ENCODE data around the gene MAPRE3. TPM values are rescaled to one million over a fixed set of nuclear protein-coding genes. Genes with fewer than 3 reads are reported as not detected.

The MAPRE3 gene
- total RNA-seq, 1 experiment from 2014 or later, result 4.9 TPM

DNA sequence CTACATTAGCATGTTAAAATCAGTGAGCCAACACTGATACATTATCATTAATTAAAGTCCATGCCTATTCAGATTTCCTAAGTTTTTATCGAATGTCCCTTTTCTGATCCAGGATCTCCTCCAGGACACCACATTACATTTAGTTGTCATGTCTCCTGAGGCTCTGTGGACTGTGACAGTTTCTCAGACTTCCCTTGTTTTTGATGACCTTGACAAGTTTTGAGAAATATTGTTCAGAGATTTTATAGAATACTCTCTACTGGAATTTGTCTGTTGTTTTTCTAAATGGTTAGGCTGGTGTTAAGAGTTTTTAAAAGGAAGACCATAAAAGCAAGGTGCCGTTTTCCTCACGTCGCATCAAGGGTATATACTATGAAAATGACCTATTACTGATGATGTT, 16.3 kb upstream of the MAPRE3 start:
- CTCF ChIA-PET, result interaction anchor here (0.6 to 1.3 kb wide), 2 partner anchors 108 to 305 kb away, joined by 3 to 5 read pairs; no protein-coding TSS in a partner anchor
- H3K4me3 ChIP-seq (ENCODE audit: low read depth, low read length), result no peak overlapping the region
- Mint-ChIP-seq H3K9me3 (ENCODE audit: unreplicated experiment) (no peaks in the 10 kb centered on the region), H3K4me3 (ENCODE audit: unreplicated experiment) (no peak overlapping the region), H3K27me3 (ENCODE audit: insufficient read depth, unreplicated experiment) (peaks cover 19% of the 10 kb centered on the region), H3K4me1 (ENCODE audit: low read depth, unreplicated experiment) (no peaks in the 10 kb centered on the region), H3K27ac (ENCODE audit: unreplicated experiment) (no peak overlapping the region), H3K36me3 (ENCODE audit: insufficient read depth, unreplicated experiment) (no peaks in the 10 kb centered on the region)
- H3K4me1 ChIP-seq, result no peaks in the 10 kb centered on the region
- BruUV-seq (replicated peaks), result no TSS peak
- POLR2A ChIA-PET, result no interaction called here
- no peaks in the 10 kb centered on the region; the same call in 1 of the 2 replicates for H3K27me3 ChIP-seq (replicated peaks; ENCODE audit: control insufficient read depth, insufficient read depth, low read length)
- no peaks in the 10 kb centered on the region for H3K36me3 ChIP-seq (ENCODE audit: control insufficient read depth, insufficient read depth, low read length)
- no peak for DNase-seq
- intact Hi-C loops (cut with micrococcal nuclease; ENCODE audit: unreplicated experiment), result no loop called here
- TF ChIP-seq, protein P1, sequence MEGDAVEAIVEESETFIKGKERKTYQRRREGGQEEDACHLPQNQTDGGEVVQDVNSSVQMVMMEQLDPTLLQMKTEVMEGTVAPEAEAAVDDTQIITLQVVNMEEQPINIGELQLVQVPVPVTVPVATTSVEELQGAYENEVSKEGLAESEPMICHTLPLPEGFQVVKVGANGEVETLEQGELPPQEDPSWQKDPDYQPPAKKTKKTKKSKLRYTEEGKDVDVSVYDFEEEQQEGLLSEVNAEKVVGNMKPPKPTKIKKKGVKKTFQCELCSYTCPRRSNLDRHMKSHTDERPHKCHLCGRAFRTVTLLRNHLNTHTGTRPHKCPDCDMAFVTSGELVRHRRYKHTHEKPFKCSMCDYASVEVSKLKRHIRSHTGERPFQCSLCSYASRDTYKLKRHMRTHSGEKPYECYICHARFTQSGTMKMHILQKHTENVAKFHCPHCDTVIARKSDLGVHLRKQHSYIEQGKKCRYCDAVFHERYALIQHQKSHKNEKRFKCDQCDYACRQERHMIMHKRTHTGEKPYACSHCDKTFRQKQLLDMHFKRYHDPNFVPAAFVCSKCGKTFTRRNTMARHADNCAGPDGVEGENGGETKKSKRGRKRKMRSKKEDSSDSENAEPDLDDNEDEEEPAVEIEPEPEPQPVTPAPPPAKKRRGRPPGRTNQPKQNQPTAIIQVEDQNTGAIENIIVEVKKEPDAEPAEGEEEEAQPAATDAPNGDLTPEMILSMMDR (IDR thresholded peaks at IDR 0.05; ENCODE audit: insufficient read depth in 1 of 2, low read depth in 1 of 2, low read length in 1 of 2, severe bottlenecking in 1 of 2, unreplicated experiment in 1 of 2), result no peak
- H3K9me3 ChIP-seq, result no peaks in the 10 kb centered on the region

DNA sequence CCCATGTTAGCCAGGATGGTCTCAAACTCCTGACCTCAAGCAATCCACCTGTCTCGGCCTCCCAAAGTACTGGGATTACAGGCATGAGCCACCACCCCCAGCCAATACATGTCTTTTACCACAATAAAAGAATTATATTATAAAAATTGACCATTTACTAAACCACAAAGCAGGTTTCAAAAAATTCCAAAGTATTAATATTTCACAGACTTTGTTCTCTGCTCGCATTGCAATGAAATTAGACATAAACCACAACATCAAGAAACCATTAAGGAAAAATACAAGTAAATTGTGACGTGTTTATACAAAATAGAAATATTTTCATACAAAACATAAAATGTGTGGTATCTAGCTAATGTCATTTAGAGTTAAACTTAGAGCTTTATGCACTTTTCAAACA, 13.4 kb upstream of the MAPRE3 start:
- no peak for DNase-seq
- Mint-ChIP-seq H3K36me3 (ENCODE audit: insufficient read depth, unreplicated experiment) (no peaks in the 10 kb centered on the region), H3K27me3 (ENCODE audit: insufficient read depth, unreplicated experiment) (peaks cover 25% of the 10 kb centered on the region), H3K4me3 (ENCODE audit: unreplicated experiment) (no peak overlapping the region), H3K9me3 (ENCODE audit: unreplicated experiment) (no peaks in the 10 kb centered on the region), H3K27ac (ENCODE audit: unreplicated experiment) (no peak overlapping the region), H3K4me1 (ENCODE audit: low read depth, unreplicated experiment) (no peaks in the 10 kb centered on the region)
- no peaks in the 10 kb centered on the region for H3K4me1 ChIP-seq
- no peaks in the 10 kb centered on the region for H3K9me3 ChIP-seq
- no peak overlapping the region for H3K4me3 ChIP-seq (ENCODE audit: low read depth, low read length)
- BruUV-seq (replicated peaks), result no TSS peak
- TF ChIP-seq, protein P1 (IDR thresholded peaks at IDR 0.05; ENCODE audit: insufficient read depth in 1 of 2, low read depth in 1 of 2, low read length in 1 of 2, severe bottlenecking in 1 of 2, unreplicated experiment in 1 of 2), result no peak
- intact Hi-C loops (cut with micrococcal nuclease; ENCODE audit: unreplicated experiment), result no loop called here
- POLR2A ChIA-PET, result no interaction called here
- H3K36me3 ChIP-seq (ENCODE audit: control insufficient read depth, insufficient read depth, low read length), result no peaks in the 10 kb centered on the region
- CTCF ChIA-PET, result interaction anchor here (1.7 kb wide), 1 partner anchor 15 kb away, joined by 3 read pairs; no protein-coding TSS in a partner anchor
- H3K27me3 ChIP-seq (replicated peaks; ENCODE audit: control insufficient read depth, insufficient read depth, low read length), result no peaks in the 10 kb centered on the region; the same call in 1 of the 2 replicates

DNA sequence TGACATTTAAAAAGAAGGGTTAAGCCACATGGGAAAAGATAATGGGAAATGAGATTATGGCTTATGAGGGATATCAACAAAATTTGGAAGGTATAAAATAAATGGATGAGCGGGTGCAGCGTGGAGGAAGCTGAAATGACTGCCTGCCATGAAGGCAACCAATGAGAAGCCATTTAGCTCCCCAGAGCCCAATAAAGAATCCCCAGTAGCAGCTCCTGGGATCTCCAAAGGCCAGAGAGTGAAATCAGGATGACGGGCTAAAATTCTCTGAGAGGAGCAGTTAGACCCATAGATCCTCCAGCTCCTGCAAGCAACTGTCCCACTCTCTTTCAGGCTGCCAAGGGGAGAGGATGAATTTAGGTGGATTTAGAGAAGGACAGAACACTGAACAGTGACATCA, 12.9 kb upstream of the MAPRE3 start:
- BruUV-seq (replicated peaks), result no TSS peak
- intact Hi-C loops (cut with micrococcal nuclease; ENCODE audit: unreplicated experiment), result no loop called here
- DNase-seq, result no peak
- no peak overlapping the region for H3K27ac Mint-ChIP-seq (ENCODE audit: unreplicated experiment)
- ChIA-PET CTCF (interaction anchor here (0.6 to 1.7 kb wide), 2 partner anchors 15 to 234 kb away, joined by 3 read pairs; no protein-coding TSS in a partner anchor), POLR2A (no interaction called here)
- no peaks in the 10 kb centered on the region for H3K36me3 Mint-ChIP-seq (ENCODE audit: insufficient read depth, unreplicated experiment)
- TF ChIP-seq, protein P1 (IDR thresholded peaks at IDR 0.05; ENCODE audit: insufficient read depth in 1 of 2, low read depth in 1 of 2, low read length in 1 of 2, severe bottlenecking in 1 of 2, unreplicated experiment in 1 of 2), result no peak
- H3K9me3 Mint-ChIP-seq (ENCODE audit: unreplicated experiment), result no peaks in the 10 kb centered on the region
- no peaks in the 10 kb centered on the region for H3K9me3 ChIP-seq
- H3K4me1 ChIP-seq, result no peaks in the 10 kb centered on the region
- no peak overlapping the region for H3K4me3 Mint-ChIP-seq (ENCODE audit: unreplicated experiment)
- peaks cover 25% of the 10 kb centered on the region for H3K27me3 Mint-ChIP-seq (ENCODE audit: insufficient read depth, unreplicated experiment)
- H3K4me1 Mint-ChIP-seq (ENCODE audit: low read depth, unreplicated experiment), result no peaks in the 10 kb centered on the region
- H3K27me3 ChIP-seq (replicated peaks; ENCODE audit: control insufficient read depth, insufficient read depth, low read length), result no peaks in the 10 kb centered on the region; the same call in 1 of the 2 replicates
- no peaks in the 10 kb centered on the region for H3K36me3 ChIP-seq (ENCODE audit: control insufficient read depth, insufficient read depth, low read length)
- no peak overlapping the region for H3K4me3 ChIP-seq (ENCODE audit: low read depth, low read length)

Measured in Caco-2 (cell line).